ENCODE data around the gene CST5.

CST5 gene, protein sequence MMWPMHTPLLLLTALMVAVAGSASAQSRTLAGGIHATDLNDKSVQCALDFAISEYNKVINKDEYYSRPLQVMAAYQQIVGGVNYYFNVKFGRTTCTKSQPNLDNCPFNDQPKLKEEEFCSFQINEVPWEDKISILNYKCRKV

DNA sequence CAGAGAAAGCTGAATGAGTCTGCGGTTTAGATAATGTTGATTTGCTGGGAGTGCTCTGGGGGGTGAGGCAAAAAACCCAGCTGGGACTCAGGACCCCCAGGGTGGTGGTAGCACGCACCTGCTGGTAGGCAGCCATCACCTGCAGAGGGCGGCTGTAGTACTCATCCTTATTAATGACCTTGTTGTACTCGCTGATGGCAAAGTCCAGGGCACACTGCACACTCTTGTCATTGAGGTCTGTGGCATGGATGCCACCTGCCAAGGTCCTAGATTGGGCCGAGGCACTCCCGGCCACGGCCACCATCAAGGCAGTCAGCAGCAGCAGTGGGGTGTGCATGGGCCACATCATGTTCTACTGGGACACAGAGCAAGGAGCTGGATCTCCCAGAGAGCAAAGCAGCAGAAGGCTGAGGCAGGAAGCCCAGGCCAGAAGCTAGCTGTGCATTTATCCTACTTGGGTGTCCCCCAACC is at the start of gene CST5:
Gene CST5 (minus strand): TSS at position 421 of the 471 bp plus-strand sequence. CDS start 72 bp downstream, at position 349.
- TF ChIP-seq SUZ12 (IDR thresholded peaks at IDR 0.05; ENCODE audit: extremely low read depth, insufficient read depth, insufficient read length) = no peak
- TF ChIP-seq YY1 (IDR thresholded peaks at IDR 0.05; ENCODE audit: insufficient read depth, insufficient read length) = no peak
- TF ChIP-seq ZNF274 (IDR thresholded peaks at IDR 0.05; ENCODE audit: low read depth, low read length) = no peak
- Histone ChIP-seq H3K9me3 (ENCODE audit: insufficient read depth, low read length) (no peaks in the 10 kb centered on the region), H3K36me3 (ENCODE audit: insufficient read depth, insufficient read length, low read length) (no peaks in the 10 kb centered on the region), H3K4me3 (ENCODE audit: insufficient read length, low read depth) (no peak within 1 kb of the TSS), H3K27me3 (ENCODE audit: insufficient read depth, insufficient read length) (no peaks in the 10 kb centered on the region), H3K9ac (ENCODE audit: insufficient read length, low read depth) (no peak within 1 kb of the TSS), H3K4me1 (ENCODE audit: insufficient read depth, insufficient read length) (peaks cover 3% of the 10 kb centered on the region)
- no peak for DNase-seq (ENCODE audit: low read depth, low spot score)

DNA sequence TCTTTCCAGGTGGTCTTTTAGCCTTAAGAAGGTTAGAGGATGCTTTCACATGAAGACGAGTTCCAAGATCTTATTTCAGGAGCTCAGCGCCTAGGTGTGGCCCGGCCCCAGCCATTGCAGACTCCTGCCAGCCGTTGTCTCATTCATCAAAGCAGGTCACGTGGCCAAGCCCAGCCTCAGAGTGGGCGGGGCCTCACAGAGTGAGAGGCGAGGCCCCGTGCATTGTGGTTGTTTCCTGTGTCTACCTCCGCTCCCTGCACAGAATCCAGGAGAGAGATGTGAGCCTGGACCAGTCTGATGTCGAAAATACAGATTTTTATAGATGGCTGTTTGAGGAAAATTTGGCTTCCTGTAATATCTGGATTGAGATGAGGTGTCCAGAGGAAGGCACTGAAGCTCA is 49.2 kb upstream of the CST5 start:
- H3K4me3 ChIP-seq (ENCODE audit: insufficient read length, low read depth) = no peak overlapping the region
- peaks cover 2% of the 10 kb centered on the region for H3K4me1 ChIP-seq (ENCODE audit: insufficient read depth, insufficient read length)
- no peaks in the 10 kb centered on the region for H3K36me3 ChIP-seq (ENCODE audit: insufficient read depth, insufficient read length, low read length)
- no peaks in the 10 kb centered on the region for H3K27me3 ChIP-seq (ENCODE audit: insufficient read depth, insufficient read length)
- no peak overlapping the region for H3K9ac ChIP-seq (ENCODE audit: insufficient read length, low read depth)
- peaks cover 13% of the 10 kb centered on the region; the same call in 1 of the 2 replicates for H3K9me3 ChIP-seq (ENCODE audit: insufficient read depth, low read length)
- no peak for TF ChIP-seq YY1 (IDR thresholded peaks at IDR 0.05; ENCODE audit: insufficient read depth, insufficient read length)
- no peak for TF ChIP-seq ZNF274 (IDR thresholded peaks at IDR 0.05; ENCODE audit: low read depth, low read length)
- no peak for TF ChIP-seq SUZ12 (IDR thresholded peaks at IDR 0.05; ENCODE audit: extremely low read depth, insufficient read depth, insufficient read length)
- no peak for DNase-seq (ENCODE audit: low read depth, low spot score)

DNA sequence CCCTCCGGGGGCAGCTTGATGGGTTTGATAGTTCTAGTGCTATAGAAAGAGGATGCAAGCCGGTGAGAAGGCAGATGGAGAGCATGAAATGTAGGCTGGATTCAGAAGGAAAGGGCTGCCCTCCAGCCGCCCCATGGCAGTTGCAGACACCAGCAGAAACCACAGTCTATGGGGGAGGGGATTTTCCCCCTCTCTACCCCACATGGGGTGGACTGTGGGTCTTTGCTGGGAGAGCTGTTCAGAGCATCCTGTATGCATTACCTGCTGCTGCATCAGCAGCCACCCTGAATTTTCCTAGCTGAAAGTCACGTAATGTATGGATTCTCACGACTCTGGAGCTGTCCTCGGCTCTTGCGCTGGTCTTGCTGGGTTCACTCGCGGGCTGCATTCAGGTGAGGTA is 48.8 kb upstream of the CST5 start:
- Histone ChIP-seq H3K27me3 (ENCODE audit: insufficient read depth, insufficient read length) (no peaks in the 10 kb centered on the region), H3K36me3 (ENCODE audit: insufficient read depth, insufficient read length, low read length) (no peaks in the 10 kb centered on the region), H3K4me1 (ENCODE audit: insufficient read depth, insufficient read length) (peaks cover 2% of the 10 kb centered on the region), H3K9me3 (ENCODE audit: insufficient read depth, low read length) (peaks cover 13% of the 10 kb centered on the region; the same call in 1 of the 2 replicates), H3K4me3 (ENCODE audit: insufficient read length, low read depth) (no peak overlapping the region), H3K9ac (ENCODE audit: insufficient read length, low read depth) (no peak overlapping the region)
- DNase-seq (ENCODE audit: low read depth, low spot score) = no peak
- no peak for TF ChIP-seq ZNF274 (IDR thresholded peaks at IDR 0.05; ENCODE audit: low read depth, low read length)
- TF ChIP-seq YY1 (IDR thresholded peaks at IDR 0.05; ENCODE audit: insufficient read depth, insufficient read length) = no peak
- no peak for TF ChIP-seq SUZ12 (IDR thresholded peaks at IDR 0.05; ENCODE audit: extremely low read depth, insufficient read depth, insufficient read length)

DNA sequence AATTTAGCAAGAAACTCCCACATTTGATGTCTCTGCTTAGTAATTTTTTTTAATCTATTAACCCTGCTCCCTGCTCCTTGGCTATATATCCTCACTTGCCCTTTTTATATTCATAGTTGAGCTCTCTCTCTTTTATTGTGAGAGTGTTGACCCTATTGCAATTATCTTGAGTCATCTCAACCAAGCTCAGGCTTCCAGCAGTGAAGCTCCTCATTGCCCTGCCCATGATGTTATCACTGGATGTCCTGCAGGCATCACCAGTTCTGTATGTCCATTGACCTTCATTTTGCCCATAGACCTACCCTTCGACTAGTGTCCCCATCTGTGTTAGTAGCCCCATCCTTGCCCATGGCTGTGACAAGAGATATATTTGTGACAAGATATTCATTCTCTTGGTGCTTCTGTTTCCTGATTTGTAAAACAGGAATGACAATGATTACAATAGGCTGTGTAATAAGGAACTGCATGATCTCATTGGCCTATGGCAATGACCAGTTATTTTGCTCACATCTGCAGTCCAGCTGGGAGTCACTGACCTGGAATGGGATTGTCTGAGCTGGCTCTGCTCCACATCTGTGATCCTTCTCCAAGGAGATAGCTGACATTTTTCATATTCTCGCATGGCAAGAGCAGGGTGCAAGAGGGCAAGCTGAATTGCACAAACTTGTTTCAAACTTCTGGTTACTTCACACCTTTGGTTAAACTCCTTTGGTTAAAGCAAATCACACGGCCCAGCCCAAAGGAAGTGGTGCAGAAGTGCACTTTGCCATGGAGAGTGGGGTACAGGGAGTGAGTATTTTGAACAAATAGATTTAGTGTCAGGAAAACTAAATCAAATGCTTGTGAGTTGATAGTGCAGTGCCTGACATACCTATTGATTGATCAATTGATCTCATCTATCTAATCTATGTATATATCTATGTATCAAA is 47.7 kb upstream of the CST5 start:
- no peaks in the 10 kb centered on the region for H3K27me3 ChIP-seq (ENCODE audit: insufficient read depth, insufficient read length)
- peaks cover 13% of the 10 kb centered on the region; the same call in 1 of the 2 replicates for H3K9me3 ChIP-seq (ENCODE audit: insufficient read depth, low read length)
- no peak overlapping the region for H3K9ac ChIP-seq (ENCODE audit: insufficient read length, low read depth)
- H3K36me3 ChIP-seq (ENCODE audit: insufficient read depth, insufficient read length, low read length) = no peaks in the 10 kb centered on the region
- peaks cover 2% of the 10 kb centered on the region for H3K4me1 ChIP-seq (ENCODE audit: insufficient read depth, insufficient read length)
- TF ChIP-seq SUZ12 (IDR thresholded peaks at IDR 0.05; ENCODE audit: extremely low read depth, insufficient read depth, insufficient read length) (no peak), ZNF274 (IDR thresholded peaks at IDR 0.05; ENCODE audit: low read depth, low read length) (no peak), YY1 (IDR thresholded peaks at IDR 0.05; ENCODE audit: insufficient read depth, insufficient read length) (no peak)
- no peak overlapping the region for H3K4me3 ChIP-seq (ENCODE audit: insufficient read length, low read depth)
- no peak for DNase-seq (ENCODE audit: low read depth, low spot score)

DNA sequence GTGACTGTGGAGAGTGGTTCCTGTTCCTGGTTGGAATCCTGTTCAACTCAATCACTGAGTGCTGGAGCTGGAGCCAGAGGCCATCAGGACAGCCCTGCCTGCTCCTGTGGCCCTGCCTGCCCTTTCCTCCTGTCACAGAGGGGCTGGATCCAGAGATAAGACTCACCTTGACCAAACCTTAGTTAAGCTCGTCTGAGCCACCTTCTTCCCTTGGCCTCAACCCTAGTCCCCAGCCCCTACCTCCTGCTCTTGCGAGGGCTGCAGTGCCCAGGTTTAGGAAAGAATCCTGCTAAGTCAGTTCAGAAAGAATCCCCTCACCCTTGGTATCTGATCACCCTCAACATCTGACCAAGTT is 47.0 kb upstream of the CST5 start:
- Histone ChIP-seq H3K36me3 (ENCODE audit: insufficient read depth, insufficient read length, low read length) (no peaks in the 10 kb centered on the region), H3K9me3 (ENCODE audit: insufficient read depth, low read length) (peaks cover 13% of the 10 kb centered on the region; the same call in 1 of the 2 replicates), H3K4me1 (ENCODE audit: insufficient read depth, insufficient read length) (peaks cover 2% of the 10 kb centered on the region), H3K27me3 (ENCODE audit: insufficient read depth, insufficient read length) (no peaks in the 10 kb centered on the region), H3K9ac (ENCODE audit: insufficient read length, low read depth) (no peak overlapping the region), H3K4me3 (ENCODE audit: insufficient read length, low read depth) (no peak overlapping the region)
- no peak for DNase-seq (ENCODE audit: low read depth, low spot score)
- TF ChIP-seq SUZ12 (IDR thresholded peaks at IDR 0.05; ENCODE audit: extremely low read depth, insufficient read depth, insufficient read length) (no peak), YY1 (IDR thresholded peaks at IDR 0.05; ENCODE audit: insufficient read depth, insufficient read length) (no peak), ZNF274 (IDR thresholded peaks at IDR 0.05; ENCODE audit: low read depth, low read length) (no peak)

DNA sequence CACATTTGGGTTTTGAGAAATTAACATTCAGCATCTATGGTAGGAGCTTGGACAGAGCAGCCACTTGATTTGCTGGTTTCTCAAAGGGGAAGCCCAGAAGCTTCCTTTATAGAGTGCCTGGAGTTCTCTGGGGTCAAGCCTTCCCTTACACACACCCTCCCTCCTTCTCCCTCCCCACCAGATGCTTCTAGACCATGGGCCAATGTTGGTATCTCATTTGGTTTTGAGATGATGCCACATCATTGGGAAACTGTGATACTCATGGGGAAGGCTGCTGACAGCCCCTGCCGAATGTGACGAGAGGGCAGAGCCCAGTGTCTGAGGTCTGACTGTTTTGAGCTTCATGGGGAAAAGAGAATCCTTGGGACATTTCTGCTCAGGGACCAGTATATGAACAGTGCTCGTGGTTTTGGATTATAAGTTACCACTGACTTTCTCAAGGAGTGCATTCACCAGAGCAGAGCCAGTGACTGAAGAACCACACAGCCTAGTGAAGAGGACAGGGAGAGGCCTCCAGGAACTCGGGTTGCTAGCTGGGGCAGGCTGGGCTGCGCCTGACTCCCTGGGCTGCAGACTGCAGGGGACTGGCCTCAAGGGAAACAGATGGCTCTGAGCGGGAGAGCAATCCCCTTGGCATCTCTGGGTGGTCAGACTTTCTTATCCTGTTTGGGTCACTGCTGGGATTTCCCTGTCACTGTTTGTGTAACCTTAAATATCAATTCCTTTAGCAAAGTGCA is 46.4 kb upstream of the CST5 start:
- H3K9me3 ChIP-seq (ENCODE audit: insufficient read depth, low read length) = peaks cover 13% of the 10 kb centered on the region; the same call in 1 of the 2 replicates
- no peak for TF ChIP-seq SUZ12 (IDR thresholded peaks at IDR 0.05; ENCODE audit: extremely low read depth, insufficient read depth, insufficient read length)
- TF ChIP-seq ZNF274 (IDR thresholded peaks at IDR 0.05; ENCODE audit: low read depth, low read length) = no peak
- no peak for TF ChIP-seq YY1 (IDR thresholded peaks at IDR 0.05; ENCODE audit: insufficient read depth, insufficient read length)
- no peak for DNase-seq (ENCODE audit: low read depth, low spot score)
- no peaks in the 10 kb centered on the region for H3K36me3 ChIP-seq (ENCODE audit: insufficient read depth, insufficient read length, low read length)
- H3K9ac ChIP-seq (ENCODE audit: insufficient read length, low read depth) = no peak overlapping the region
- H3K27me3 ChIP-seq (ENCODE audit: insufficient read depth, insufficient read length) = no peaks in the 10 kb centered on the region
- peaks cover 6% of the 10 kb centered on the region for H3K4me1 ChIP-seq (ENCODE audit: insufficient read depth, insufficient read length)
- H3K4me3 ChIP-seq (ENCODE audit: insufficient read length, low read depth) = no peak overlapping the region

Measured in NT2/D1 (cell line).